COR-L47 (cell line): Measurements from ENCODE around the gene PTPRO.

ENCODE experiments used
- DNase-seq: peaks from one replicate; lab custom pipeline; 2025; lab: John Stamatoyannopoulos, UW

PTPRO gene

DNA sequence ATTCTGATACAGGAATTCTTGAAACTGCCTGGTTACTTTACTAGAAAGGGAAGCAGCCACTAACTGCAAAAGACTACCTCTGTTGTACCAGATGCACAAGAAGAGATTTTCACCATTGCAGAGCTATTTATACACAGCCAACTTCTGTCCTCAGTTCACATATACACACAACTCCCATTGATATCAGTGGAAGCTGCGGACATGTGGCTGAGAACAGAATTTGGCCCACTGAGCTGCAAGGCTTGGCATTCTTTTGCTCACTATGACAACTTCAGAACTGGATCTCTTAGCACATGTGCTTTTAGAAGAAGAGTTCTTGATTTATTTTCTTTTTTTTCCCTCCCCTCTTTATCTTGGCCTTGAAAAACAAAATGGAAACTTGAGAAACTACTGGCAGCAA lies 28.3 kb downstream of the PTPRO start:
- no peak for DNase-seq

DNA sequence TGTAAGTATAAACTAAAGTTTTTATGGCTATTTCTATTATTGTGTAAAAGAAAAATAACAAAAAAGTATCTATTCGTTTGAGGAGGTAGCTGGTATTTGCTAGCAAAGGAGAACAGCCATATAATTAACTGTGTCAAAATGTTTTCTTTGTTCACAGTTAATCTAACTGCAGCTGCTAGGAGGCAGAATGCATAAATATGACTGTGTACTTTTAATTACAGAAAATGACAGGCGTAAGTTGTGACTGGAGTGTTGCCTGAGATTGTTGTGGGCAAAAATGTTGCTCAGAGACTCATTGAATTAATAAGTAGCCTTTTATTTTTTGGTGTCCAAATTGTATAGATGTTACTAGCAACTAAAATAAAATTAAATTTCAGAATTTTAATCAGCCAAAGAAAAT lies 33.5 kb downstream of the PTPRO start:
- peak; percentile 38 for DNase-seq

DNA sequence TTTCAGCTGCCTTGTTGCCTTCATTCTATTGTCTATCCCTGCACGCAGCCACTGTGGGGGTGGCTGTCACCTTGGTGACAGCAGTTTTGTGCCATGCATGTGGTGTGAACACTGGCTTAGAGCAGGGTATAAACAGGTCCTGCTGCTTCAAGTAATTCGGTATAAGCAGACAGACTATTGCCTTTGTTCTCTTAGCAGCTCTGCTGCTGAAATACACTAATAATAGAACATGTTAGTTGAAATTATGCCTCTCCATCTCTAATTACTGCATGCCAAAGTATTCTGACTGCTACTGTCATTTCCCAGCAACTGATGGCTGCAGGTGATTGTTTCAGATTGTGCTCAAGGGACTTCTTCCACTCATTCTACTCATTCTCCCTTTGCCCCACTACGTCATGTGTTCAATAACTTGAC lies 34.6 kb downstream of the PTPRO start:
- DNase-seq = peak; percentile 89

DNA sequence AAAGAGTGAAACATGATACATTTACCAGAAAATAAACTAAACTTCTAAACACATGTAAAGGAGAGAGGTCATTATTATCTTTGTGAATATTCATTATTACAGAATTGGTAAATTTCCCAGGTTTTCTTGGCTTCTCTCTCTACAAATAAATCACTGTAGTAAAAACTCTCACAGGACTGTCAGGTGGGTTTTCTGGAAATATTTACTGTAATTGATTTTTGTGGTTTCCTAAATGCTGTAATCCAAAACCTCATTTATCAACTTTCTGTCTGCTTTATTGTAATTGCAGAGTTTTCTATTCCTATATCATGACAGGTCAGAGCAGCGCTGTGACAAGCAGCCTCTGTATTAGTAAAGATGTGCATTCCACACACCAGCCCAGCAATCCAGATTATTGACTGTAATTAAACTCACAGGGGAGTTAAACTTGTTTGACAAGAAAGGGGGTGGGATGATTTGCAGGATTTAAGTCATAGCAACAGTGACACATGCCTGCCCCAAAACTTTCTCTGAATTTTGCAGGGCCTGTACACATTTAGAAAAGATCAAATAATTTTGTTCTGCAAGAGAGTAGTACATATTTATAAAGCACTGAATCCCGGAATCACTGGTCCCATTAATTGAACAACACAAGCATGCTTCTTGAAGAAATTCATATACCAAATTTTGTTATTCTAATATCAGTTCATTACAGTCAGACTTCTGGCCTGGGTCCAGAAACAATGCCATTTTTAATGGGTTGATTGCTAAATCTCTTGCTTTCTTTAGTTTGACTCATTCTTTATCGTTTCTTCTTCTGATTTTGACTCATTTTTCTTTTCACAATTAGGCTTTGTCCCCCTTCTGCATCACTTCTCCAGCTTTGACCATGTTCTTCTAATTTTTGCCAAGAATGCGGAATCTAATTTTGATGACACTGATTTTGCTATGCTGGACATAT lies 42.2 kb downstream of the PTPRO start:
- DNase-seq = peak; percentile 37

DNA sequence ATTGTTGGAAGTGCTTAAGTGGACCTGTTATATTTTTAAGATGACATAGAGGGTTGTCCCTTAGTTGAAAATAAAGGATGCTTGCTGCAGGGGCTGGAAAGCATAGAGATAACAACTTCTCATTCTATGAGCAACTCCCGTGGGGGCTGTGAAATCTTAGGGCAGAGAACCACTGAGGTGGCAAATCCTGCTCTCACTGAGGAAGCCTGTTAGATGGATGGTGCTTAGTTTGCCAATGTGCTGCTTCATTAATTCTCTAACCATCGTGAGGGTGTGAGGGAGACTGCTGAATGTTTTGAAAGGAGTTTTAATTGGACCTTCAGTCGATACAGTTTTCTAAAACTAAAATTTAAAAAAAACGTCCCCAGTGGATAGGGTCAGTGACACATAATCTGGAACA lies 46.5 kb downstream of the PTPRO start:
- DNase-seq = no peak

DNA sequence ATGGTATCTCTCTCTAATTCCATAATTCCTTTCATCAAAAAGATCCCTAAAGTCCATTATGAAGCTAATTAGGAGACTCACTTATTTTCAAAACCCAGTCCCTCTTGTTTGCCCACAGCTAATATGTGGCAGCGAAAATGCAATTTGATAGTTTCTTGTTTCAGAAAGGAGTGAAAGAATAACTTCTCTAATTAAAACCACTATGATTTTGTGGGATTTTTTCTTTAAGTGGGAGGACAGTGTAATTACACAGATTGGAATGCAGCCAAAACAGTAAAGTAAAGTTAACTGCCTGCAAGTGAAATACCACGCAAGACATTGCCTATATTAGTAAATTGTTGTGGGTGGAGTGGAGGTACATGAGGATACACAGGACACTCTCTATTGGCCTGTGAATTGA lies 50.0 kb downstream of the PTPRO start:
- no peak for DNase-seq

DNA sequence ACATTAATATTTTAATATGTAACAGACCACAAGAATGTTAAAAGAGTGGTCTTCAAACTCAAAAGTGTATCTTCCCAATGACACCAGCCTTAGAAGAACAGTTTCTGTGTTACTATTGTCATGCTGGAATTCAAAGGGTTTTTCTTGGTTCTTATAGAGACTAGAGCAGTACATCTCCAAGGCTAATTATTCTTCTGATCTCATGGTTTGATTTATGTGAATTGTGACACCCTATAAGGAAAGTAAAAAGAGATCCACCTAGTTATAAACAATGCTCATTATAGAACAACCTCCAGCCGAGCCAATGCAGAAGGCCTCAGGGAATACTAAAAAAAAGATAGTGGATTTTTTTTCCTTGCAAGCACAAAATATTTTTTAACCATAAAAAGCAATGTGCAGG lies 65.5 kb downstream of the PTPRO start:
- no peak for DNase-seq

DNA sequence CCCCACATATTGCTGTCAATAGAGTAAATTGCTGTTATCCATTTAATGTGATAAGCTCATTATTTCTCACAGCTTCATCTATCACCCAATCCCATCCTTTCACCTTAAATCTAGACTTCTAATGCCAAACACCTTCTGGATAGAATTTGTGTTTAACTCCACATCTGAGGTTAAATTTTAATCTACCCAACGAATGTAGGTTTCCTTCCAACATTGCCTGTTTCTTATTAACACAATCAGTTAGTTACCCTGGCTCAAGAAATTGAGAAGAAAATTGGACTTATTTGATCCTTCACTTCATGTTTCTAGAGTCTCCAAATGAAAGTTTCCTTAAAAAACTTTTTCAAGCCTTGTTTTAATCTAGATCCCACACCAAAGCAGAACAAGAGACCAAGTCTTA lies 67.3 kb downstream of the PTPRO start:
- DNase-seq = no peak

DNA sequence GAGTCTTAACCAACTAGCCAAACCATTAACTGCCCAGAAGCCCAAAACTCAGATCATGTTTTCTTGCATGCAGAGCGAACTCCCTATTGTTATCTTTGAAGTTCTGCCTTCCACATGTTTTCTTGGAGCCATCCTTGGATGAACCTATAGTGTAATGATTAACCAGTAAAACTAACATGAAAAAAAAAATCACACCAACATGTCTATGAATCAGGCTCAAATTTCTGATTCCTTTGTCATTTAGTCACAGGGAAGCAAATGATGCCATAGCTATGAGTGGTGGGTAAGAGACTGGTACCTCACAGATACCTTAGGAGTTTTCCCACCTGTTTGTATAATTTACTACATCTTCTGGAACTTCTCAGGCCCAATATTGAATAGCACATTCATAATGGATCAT lies 70.7 kb downstream of the PTPRO start:
- no peak for DNase-seq

DNA sequence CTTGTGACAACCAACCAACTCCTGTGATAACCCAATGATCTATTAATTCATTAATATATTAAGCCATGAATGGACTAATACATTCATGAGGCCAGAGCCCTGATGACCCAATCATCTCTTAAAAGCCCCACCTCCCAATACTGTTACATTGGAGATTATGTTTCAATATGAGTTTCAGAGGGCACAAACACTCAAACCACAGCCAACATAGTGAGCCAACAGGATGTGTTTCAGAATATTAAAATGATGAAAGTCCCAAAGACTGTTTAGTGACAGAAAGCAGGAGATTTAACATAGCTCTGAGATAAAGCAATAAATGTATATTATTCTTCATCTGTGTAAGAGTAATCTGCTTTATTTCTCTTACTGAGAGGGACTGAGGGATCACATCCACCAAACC lies 71.7 kb downstream of the PTPRO start:
- DNase-seq = no peak

DNA sequence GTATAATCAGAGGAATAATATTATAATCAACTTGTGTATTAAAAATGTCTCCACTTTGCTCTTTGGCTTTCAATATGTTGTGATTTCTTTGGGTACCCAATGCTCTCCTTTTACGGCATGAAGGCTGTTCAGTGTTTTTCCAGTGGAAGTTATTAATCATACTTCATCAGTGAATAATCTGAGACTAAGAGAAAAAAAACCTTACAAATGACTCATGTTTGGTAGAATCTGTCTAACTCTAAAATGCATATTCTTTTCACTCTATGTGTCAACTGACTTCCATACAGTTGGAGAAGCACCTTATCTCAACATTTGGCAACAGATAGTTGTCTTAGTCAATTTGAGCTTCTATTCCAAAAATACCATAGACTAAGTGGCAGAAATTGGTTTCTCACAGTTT lies 82.2 kb downstream of the PTPRO start:
- DNase-seq = no peak

DNA sequence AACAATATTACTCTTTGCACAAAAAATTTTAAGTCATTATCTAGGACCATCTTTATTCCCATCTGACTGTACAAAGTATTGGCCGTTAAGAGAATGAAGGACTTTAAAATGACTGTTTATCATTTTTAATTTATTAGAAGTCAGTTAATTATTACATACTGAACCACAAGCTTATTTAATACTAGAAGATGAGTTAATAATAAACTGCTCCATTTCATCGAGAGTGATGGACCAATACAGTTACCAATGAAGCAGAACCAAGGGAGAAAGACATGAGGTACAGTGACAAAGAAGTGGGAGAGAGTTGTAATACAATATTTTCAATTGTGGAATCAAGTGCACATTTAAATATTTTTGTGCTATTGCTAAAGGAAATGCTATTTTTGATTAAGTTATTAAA lies 83.3 kb downstream of the PTPRO start:
- no peak for DNase-seq

DNA sequence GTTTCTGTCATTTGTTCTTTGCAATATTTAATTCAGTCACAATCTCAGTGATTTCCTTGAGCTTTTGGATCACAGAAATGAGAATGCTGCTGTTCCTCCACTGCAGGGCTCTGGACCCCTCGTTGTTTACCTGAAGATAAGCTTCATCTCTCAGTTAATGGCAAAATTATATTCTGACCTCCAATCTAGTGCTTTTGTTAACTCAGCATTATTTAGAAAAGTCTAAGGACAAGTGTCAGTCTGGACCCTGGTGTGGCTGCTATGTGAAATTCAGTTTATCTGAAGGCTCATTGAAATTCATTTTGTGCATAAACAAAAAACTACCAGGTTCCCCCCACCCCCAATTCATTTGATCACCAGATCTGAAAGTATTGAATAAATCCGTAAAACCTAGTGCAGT lies 84.7 kb downstream of the PTPRO start:
- DNase-seq = no peak

DNA sequence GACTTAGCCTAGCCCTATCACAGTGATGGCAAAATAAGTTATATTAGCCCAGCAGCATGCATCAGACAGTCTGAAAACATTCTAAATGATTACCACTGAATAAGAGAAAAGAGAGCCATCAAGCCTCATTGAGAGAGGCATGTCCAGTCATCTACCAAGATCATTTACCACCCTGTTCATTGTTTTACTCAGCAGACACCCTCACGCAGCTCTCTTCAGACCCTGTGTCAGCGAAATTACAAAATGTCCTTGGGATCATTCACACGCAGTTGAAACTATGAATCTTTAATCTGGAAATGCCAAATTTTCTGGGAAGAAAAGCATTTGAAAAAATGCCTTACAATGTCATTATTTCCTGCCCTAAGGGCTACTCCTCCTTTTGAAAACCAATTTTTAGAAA lies 89.5 kb downstream of the PTPRO start:
- DNase-seq = no peak

DNA sequence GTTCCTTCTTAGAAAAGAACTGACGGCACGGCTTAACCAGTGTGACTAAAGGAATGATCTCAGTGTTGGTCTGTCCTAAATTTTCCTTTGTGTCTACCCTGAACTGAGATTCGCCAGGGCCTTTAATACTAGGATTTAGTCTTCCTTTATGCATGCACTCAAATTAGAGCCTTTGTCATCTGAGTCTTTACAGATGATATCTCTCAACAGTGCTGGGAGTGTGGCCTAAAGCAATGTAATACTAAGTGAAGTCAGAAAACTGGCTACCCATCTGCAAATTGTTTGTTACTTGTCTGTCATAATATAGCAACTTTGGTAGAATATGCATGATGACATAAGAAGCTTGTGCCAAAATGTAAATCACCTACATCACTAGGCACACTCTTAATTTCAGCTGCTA lies 95.4 kb downstream of the PTPRO start:
- no peak for DNase-seq

DNA sequence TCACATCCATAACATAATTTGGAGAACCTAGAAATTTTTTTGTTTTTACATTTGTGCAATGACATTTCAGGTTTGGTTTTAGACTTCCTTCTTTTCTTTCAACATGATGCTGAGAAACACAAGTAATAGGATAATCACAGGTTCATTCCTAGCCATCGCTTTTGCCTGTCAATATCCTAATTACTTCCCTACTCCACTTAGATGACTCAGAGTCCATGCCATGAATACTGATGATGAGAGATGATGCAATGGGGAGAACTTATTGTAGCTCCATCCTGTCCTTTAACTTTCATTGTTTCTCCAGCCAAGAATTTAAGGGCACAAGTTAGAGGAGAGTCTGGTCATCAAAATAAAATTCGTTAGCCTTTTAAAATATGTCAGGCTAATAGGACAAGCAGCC lies 101.3 kb downstream of the PTPRO start:
- DNase-seq = no peak

DNA sequence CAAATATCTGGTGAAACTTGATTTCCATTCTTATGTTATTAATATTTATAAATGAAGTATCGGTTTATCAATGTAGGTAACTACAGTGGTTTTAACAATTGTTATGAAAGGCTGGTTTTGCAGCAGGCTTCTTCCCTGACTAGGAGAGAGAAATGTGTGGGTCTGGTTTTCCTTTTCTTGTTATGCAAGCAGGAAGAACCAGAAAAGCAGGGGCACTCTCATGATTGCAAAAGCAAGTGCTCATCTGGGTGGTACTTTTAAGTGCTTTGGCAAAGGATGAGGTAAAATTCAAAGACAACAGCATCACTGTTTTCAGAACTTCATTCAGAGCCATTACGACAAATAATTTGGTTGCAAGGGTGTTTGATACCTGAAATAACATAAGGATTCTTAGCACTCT lies 105.6 kb downstream of the PTPRO start:
- no peak for DNase-seq

DNA sequence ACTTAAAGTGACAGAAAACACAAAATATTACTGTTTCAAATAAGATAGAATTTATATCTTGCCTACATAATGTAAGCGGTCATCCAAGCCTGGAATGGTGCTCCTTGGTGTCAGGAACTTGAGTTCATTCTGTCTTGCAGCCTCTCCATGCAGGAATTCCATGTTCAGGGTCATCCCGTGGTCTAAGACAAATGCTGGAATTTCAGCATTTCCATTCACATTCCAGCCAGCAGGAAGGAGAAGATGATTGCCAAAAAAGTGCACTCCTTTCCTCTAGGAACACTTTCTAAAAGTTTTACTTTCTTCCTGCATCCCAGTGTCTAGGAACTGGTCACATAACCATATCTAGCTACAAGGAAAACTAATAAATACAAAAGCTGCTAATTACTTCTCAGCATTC lies 106.3 kb downstream of the PTPRO start:
- no peak for DNase-seq

DNA sequence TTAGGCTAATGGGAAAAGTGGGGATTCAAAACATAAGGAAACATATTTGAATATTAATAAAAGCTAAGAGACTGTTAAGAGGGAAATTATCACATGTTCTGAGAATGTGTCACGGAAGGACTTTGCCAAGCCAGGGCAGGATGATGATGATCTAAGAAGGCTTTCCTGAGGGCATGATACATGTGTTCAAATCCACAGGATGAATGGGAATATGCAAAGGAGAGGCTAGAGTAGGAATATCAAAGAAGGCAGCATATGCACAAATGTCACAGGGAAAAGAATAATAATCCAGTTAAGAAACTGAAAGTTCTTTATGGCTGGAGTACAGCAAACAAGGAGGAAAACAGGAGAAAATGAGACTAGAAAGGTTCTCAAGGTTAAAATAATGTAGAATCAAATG lies 107.0 kb downstream of the PTPRO start:
- DNase-seq = no peak

DNA sequence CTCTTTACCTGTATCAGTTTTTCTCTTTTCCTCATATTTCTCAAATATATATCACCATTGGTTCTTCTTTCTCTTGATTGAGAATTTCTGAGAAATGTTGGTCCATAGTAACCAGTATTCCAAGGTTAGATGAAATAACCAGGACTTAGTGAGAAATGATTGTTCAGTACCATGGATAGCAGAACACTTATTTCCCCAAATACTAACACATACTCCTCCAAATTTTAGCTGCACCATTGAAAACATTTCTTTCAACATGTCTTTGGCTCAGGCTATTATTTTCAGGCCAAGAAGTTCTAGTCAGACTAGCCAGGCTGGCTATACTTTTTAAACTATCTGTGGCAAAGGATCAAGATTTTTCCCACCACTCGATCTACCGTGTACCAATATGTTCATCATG lies 113.3 kb downstream of the PTPRO start:
- DNase-seq = no peak

DNA sequence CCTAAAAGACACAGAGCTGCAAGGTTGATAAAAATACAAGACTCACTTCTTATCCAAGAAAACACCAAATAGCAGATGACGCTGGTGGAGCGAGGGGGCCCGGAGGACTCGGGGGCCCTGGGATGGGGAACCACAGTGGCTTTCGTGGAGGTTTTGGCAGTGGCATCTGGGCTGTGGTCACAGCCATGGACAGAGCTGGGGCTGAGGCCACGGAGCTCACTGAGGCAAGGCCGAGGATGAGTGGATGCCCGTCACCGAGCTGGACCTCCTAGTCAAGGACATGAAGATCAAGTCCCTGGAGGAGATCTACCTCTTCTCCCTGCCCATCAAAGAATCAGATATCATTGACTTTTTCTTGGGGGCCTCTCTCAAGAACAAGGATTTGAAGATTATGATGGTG lies 117.2 kb downstream of the PTPRO start:
- no peak for DNase-seq

DNA sequence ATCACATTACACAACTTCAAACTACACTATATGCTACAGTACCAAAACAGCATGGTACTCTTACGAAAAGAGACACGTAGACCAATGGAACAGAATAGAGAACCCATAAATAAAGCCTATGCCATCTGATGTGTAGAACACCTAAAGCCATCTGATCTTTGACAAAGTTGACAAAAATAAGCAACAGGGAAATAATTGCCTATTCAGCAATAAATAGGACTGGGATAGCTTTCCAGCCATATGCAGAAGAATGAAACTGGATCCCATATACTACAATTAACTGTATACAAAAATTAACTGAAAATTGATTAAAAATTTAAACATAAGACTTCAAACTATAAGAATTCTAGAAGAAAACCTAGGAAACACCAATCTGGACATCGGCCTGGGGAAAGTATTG lies 120.7 kb downstream of the PTPRO start:
- DNase-seq = no peak

DNA sequence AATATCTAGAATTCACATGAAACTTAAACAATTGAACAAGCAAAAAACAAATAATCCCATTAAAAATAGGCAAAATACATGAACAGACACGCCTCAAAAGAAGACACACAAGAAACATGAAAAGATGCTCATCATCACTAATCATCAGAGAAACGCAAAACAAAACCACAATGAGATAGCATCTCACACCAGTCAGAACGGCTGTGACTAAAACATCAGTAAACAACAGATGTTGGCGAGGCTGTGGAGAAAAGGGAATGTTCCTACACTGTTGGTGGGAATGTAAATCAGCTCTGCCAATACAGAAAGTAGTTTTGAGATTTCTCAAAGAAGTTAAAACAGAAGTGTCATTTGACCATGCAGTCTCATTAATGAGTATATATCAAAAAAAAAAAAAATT lies 121.3 kb downstream of the PTPRO start:
- DNase-seq = no peak

DNA sequence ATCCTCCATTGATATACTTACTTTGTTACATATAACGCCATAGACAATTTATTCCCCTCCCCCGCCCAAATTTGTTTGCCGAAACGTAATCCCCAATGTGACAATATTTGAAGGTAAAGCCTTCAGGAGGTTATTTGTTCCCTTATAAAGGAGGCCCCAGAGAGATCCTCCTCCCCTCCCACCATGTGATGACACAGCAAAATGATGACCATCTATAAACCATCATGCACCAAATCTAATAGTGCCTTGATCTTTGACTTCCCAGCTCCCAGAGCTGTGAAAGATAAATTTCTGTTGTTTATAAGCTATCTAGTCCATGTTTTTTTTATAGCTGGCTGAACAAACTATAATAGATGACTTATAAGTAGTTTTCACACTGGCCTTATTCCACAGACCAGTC lies 122.2 kb downstream of the PTPRO start:
- no peak for DNase-seq
